GOT3 (cell line): ENCODE data around the gene VPS13D.

Experiments used
- DNase-seq: peaks from one replicate; lab custom pipeline; 2025; ENCODE audit warnings: mixed read lengths; lab: John Stamatoyannopoulos, UW

VPS13D gene

DNA sequence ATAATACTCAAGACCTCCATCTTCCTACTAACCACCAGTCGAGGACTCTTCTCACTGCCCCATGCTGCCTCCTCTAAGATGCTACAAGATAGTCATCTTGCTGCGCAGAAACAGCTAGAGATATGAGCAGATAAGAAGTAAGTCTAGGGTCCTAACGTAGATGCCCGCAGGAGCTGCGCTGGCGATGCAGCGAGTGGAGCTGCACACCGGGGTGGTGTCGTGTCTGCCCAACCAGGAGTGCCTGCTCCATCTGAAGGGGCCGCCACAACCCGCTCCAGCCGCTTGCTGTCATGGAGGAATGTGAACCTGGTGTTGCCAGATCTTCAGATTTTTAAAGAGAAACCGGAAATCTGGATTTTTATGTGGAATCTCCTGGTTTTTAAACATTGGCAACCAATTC is 175.1 kb downstream of the VPS13D start:
- no peak for DNase-seq

DNA sequence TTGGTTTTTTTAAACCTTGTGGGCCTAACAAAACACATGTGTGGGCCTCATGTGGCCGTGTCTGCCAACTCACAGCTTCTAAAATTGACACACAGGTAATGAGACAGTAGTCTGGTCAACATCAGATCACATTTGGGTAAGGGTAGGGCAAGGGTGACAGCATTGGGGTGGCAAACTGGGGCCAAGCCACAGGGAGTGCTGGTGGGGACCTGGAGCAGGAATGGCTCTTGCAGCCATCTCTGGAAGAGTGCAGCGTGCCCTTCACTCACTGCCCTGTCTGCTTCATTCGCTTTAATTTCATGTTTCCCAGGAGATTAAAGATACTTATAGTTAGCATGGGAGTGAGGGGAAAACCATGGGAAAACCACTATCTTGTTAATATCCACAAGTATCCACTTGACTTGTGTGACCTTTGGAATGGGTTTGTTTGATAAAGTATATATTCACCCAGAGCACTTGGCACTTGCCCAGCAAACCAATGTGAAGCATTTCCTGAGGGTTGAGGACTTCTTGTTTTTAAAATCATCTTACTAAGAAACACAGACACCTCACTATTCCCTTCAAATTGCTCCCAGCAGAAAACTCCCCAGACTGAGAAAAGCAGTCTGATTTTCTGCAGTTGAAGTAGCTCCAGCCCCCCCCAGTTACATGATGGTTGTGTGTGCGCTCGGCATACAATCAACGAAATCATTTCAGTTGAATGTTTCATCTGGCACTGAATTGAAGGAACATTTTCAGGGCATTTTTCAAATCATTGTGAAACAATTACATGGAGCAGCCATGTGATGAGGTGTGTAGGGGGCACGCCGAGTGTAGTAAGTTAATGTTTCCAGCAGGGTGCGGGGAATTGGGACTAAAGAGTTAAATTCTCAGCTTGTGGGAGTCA is 175.7 kb downstream of the VPS13D start:
- DNase-seq, result no peak

- DNase-seq, result no peak
Measured at GRCh38 chr1:12406211-12407021, 176.6 kb downstream of the VPS13D start.

- DNase-seq, result no peak
Measured at GRCh38 chr1:12407050-12407961, 177.5 kb downstream of the VPS13D start.

DNA sequence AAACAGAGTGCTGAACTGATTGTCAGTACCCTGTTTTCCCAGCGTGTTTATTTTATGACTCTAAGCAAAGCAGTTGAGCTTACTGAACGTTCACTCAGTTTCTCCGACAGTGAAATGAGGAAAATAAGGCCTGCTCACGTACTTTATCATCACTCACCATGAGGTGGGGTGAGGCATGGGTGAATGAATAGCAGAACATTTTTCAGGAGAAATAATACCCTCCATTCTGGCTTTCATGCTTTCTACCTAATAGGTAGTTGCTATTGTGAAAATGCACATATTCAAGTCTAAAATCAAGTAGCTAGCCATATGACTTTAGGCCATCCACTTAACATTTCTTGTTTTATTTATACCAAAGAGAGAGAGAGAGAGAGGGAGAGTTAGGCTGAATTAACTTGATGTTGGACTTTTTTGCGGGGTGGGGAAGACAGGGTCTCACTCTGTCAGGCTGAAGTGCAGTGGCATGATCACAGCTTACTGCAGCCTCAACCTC is 178.2 kb downstream of the VPS13D start:
- no peak for DNase-seq

DNA sequence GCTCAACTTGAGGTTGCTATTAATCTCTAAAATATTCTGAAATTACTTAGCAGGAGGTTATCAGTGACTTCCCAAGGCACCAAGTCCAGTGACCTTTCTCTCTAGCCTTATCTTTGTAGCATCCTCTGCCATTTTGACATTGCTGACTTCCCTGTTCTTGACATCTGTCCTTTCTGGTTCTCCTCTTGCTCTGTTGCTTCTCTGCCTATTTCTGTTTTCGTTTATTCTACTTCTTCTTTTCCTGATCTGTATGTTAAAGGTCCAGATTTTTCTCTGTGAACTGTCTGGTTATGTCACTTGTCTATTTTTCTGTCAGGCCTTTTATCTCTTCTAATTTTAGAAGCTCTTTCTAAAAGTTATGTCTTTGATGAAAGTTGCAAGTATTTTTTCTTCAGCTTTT is 178.8 kb downstream of the VPS13D start:
- DNase-seq, result no peak

GRCh38 chr1:12409681-12410080 is 179.9 kb downstream of the VPS13D start:
- no peak for DNase-seq

GRCh38 chr1:12410351-12410750 is 180.5 kb downstream of the VPS13D start:
- no peak for DNase-seq

DNA sequence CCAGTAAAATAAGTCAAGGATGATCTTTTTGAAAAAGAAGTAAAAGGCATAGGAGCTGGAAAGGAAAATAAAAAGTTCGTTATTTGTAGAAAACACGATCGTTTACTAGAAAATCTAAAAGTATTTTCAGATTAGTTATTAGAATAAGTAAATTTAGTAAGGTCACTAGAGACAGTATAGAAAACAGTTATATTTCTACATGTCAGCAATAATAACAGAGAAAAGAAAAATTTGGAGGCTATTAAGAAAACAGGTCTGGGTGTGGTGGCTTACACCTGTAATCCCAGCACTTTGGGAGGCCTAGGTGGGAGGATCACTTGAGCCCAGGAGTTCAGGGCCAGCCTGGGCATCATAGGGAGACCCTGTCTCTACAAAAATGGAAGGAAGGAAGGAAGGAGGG is 181.3 kb downstream of the VPS13D start:
- DNase-seq, result no peak

GRCh38 chr1:12411747-12412146 is 181.9 kb downstream of the VPS13D start:
- no peak for DNase-seq

DNA sequence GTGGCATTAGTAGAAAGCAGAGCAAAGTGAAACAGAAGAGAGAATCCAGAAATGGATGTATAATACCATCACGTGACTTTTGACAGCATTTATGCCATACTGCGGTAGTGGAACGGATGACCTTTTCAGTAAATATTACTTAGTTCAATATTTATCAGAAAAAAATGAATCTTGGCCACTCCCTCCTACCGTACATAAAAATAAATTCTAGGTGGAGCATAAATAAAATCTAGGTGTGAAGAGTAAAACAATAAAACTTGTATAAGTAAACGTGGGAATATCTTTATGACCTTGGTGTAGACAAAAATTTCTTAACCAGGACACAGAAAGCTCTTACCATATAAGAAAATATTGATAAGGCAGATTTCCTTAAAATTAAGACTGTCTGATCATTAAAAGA is 182.6 kb downstream of the VPS13D start:
- DNase-seq, result no peak

DNA sequence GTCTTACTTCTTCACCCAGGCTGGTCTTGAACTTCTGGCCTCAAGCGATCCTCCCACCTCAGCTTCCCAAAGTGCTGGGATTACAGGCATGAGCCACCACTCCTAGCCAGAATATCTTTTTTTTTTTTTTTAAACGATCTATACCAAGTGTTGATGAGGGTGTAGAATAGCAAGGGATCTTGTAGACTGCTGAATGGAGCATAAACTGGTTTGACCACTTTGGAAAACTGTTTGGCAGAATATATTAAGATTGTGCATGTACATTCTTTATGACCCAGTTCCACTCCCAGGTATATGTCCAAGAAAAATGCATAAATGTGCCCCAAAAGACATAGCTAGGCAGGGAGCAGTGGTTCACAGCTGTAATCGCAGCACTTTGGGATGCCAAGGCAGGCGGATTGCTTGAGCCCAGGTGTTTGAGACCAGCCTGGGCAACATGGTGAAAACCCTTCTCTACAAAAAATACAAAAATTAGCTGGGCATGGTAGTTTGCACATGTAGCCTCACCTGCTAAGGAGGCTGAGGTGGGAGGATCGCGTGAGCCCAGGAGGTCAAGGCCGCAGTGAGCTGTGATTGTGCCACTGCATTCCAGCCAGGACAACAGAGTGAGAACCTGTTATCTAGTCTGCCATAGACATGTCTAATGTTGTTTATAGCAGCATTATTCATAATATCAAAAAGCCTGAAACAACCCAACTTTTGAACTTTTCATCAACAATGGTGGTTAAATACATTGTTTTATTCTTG is 184.0 kb downstream of the VPS13D start:
- DNase-seq, result no peak

DNA sequence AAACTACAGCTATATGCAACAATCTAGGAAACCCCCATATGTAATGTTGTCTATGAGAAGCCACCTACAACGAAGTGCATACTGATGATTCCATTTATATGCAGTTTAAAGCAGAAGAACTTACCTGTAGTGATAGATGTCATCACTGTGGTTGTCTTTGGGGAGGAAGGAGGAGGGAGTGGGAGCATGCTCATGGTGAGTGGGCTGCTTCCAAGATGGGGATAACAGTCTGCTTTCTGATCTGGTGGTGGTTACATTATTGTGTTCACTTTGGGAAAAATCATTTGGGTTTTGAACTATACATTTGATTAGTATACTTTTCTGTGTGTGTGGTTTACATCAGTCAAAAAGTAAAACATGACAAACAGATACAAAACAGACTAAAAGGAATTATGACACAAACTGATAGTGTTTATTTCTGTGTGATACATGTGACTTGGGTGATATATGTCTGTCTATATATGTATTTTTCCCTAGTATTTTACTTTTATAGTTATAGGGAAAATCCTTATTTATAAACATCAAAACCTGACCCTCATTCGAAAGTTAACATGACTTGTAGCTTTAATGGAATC is 184.7 kb downstream of the VPS13D start:
- no peak for DNase-seq

DNA sequence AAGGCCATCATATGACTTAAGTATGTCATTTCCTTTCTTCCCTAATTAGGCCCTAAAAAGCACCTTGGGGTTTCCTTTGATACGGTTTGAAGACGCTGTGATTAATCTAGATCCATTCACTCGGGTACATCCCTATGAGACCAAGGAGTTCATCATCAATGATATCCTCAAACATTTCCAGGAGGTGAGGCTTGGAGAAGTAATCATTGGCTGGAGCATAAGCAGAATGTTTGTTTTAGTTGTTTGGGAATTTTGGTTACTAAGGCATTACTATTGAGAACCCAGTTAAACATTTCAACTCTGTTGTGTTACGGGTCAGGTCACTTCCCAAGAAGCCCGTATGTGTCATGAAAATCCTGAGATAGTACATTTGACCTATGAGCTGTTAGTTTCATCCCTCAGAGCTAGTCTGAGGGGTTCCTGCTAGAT is 185.2 kb downstream of the VPS13D start:
- no peak for DNase-seq

DNA sequence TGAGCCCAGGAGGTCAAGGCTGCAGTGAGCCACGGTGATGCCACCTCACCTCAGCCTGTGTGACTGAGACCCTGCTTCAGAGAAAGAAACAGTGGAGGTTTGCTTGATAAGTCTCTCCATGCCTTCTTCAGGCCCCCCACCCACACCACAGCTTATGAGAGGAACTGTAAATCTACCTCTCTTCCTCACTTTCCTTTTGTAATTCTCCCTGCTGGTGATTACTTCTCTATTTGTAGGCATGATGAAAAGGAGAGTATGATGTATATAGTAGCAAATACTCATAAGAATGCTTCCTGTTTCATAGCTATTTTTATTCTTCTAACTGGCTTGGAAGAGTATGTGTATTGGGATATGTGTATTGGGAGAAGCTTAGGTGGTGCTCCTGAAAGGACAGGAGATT is 186.3 kb downstream of the VPS13D start:
- DNase-seq, result no peak

- DNase-seq, result no peak
Measured at GRCh38 chr1:12416744-12417143, 186.9 kb downstream of the VPS13D start.

- DNase-seq, result no peak
Measured at GRCh38 chr1:12417389-12417788, 187.6 kb downstream of the VPS13D start.

DNA sequence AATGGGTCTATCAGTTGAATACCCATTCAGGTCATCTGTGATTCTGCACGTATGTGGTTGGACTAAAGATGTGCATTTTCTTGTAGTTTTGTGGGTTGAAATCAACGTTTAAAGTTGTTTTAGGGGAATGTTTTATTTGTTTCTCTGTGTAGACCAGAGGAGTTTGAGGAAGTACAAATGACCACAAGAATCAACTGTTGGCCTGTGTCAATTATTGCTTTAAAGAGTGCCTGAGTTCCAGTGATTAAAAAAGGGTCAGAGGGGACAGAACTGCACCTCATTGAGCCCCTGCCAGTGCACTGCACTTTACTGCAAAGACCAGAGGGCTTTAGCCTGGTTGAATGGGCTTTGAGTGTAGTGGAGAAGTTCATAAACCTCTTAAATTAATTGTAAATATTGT is 190.3 kb downstream of the VPS13D start:
- DNase-seq, result no peak

DNA sequence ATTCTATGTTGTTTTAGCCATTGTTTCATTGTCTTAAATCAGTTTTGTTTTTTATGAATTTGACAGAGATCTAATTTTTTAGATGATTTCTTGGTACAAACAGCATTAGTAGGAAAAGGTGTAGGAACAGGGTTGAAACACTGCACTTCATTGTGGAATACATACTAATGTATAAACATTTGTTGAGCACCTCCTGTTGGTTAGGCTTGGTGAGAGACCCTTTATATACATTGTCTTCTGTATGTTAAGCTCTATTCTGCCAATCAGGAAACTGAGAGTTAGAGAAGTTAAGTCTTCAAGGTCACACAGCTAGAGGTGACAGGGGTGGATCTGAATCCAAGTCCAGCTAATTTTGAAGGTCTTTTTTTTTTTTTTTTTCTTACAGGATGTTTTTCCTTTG is 192.7 kb downstream of the VPS13D start:
- DNase-seq, result no peak

DNA sequence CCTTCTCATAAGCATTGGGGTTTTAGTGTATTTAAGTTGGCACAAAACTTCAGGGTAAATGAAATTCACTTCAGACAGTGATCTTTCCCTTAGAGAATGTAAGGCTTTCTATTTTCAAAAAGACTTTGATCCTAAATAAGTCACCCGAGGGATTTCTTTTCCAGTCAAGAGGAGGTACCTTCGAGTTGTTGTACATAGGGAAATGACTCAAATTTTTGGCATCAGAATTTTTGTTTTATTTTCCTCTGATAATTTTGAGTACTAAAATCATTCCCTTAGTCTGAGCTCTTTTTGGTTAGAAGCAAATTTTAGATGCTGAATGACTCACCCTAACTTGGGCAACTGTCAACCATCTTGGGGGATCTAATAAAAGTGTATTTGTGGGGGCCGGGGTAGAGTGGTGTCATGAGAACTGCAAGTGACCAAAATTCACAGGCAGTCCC is 194.3 kb downstream of the VPS13D start:
- DNase-seq, result no peak

DNA sequence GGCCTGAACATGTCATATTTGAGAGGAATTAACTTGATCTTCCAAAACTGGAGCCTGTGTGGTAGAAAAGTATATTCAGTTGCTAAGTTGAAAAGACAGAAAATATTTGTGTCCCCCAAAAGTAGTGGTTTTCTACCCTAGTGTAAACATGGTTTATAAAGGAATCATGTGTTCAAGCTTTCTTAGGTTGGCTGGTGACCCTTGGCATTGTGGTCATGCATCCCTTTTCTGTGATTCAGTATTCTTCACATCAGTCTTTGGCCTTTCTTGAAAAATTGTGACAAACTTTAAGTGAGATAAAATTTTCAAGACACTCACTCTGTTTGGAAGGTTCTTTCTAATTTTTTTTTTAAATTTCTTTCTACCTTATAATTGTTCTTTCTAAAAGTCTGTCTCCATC is 195.0 kb downstream of the VPS13D start:
- no peak for DNase-seq
